Smooth muscle cell (in vitro differentiated cells): ENCODE measurements around the gene MYCBP. TPM values are rescaled to one million over a fixed set of nuclear protein-coding genes. Genes with fewer than 3 reads are reported as not detected.

Experiments used
- DNase-seq: peaks from one replicate; lab custom pipeline; 2025; ENCODE audit not compliant: unreplicated experiment; lab: John Stamatoyannopoulos, UW
- H2AFZ ChIP-seq: fragments of 200-600 bp; sonication (generic); 2 replicates; pipeline ENCODE4 v1.6.0; 2016; ENCODE audit warnings: antibody characterized with exemption, low read depth, mild to moderate bottlenecking
- H3F3A ChIP-seq: fragments of 200-600 bp; sonication (generic); 2 replicates; pipeline ENCODE4 v1.6.0; 2017; ENCODE audit warnings: antibody characterized with exemption, low read depth
- H3K27ac ChIP-seq: fragments of 200-600 bp; sonication (generic); 2 replicates; pipeline ENCODE4 v1.5.1; 2016; ENCODE audit warnings: low read depth, mild to moderate bottlenecking
- H3K27me3 ChIP-seq: fragments of 200-600 bp; sonication (generic); 2 replicates; pipeline ENCODE4 v1.6.1; 2016; ENCODE audit warnings: low read depth, mild to moderate bottlenecking
- H3K36me3 ChIP-seq: fragments of 200-600 bp; sonication (generic); 2 replicates; pipeline ENCODE4 v1.5.1; 2016; ENCODE audit warnings: low read depth
- H3K4me1 ChIP-seq: fragments of 200-600 bp; sonication (generic); 2 replicates; pipeline ENCODE4 v1.5.1; 2016; ENCODE audit warnings: low read depth
- H3K4me2 ChIP-seq: fragments of 200-600 bp; sonication (generic); 2 replicates; pipeline ENCODE4 v1.6.0; 2016; ENCODE audit warnings: mild to moderate bottlenecking
- H3K4me3 ChIP-seq: fragments of 200-600 bp; sonication (generic); 2 replicates; pipeline ENCODE4 v1.5.1; 2016; ENCODE audit warnings: mild to moderate bottlenecking
- H3K79me2 ChIP-seq: fragments of 200-600 bp; sonication (generic); 2 replicates; pipeline ENCODE4 v1.6.0; 2016; ENCODE audit warnings: low read depth, mild to moderate bottlenecking
- H3K9ac ChIP-seq: fragments of 200-600 bp; sonication (generic); 2 replicates; pipeline ENCODE4 v1.6.0; 2016; ENCODE audit warnings: low read depth
- H3K9me3 ChIP-seq: fragments of 200-600 bp; sonication (generic); replicated peaks from 2 replicates; pipeline ENCODE4 v1.5.1; 2016; ENCODE audit warnings: low read depth
- H4K20me1 ChIP-seq: fragments of 200-600 bp; sonication (generic); 2 replicates; pipeline ENCODE4 v1.6.0; 2016; ENCODE audit warnings: low read depth
- CTCF ChIP-seq: fragments of 200-600 bp; sonication (generic); IDR thresholded peaks from 2 replicates; pipeline ENCODE4 v1.5.1; 2017; ENCODE audit warnings: borderline replicate concordance, mild to moderate bottlenecking, antibody characterized with exemption; ENCODE audit not compliant: insufficient read depth, poor library complexity, severe bottlenecking
- WGBS: methylation state at CpG from one replicate; pipeline ENCODE4 v1.1.7; 2016; ENCODE audit warnings: low lambda C conversion rate; 5-methylcytosine and 5-hydroxymethylcytosine counted together
- polyA plus RNA-seq: library from polyadenylated mRNA; unstranded; fragments of >200 nt; fragmentation: Nextera tagmentation; extraction: Ambion mirVana; gene quantifications from 2 replicates; pipeline ENCODE4 v1.2.1, GENCODE V29; 2016
- total RNA-seq: library from RNA; depleted of rRNA; stranded (reverse); fragments of >200 nt; gene quantifications from 2 replicates; pipeline ENCODE4 v1.2.3, GENCODE V29; 2014

MYCBP gene
- total and polyA plus RNA-seq, 2 experiments from 2014 or later: 17.1 to 44.0 TPM

- Histone ChIP-seq H3K36me3 (no peaks in the 10 kb centered on the region), H3K4me1 (no peaks in the 10 kb centered on the region), H3K9me3 (no peaks in the 10 kb centered on the region), H2AFZ (no peak overlapping the region), H3K4me3 (no peak overlapping the region), H3K9ac (no peak overlapping the region), H3K27ac (no peak overlapping the region), H4K20me1 (no peaks in the 10 kb centered on the region), H3K4me2 (no peak overlapping the region), H3K79me2 (no peaks in the 10 kb centered on the region), H3F3A (no peaks in the 10 kb centered on the region), H3K27me3 (peaks cover 43% of the 10 kb centered on the region)
- WGBS: 48% methylated on average over 1 of the region's 1 CpG
- no peak for TF ChIP-seq CTCF
- no peak for DNase-seq
These were observed 43.8 kb downstream of the MYCBP start for GRCh38 chr1:38829368-38829767.

- H3K9ac ChIP-seq: no peak overlapping the region
- no peak for TF ChIP-seq CTCF
- H3K4me1 ChIP-seq: no peaks in the 10 kb centered on the region
- WGBS: 92% methylated on average over 2 of the region's 2 CpGs
- no peaks in the 10 kb centered on the region for H3K79me2 ChIP-seq
- no peak overlapping the region for H3K4me3 ChIP-seq
- no peak overlapping the region for H2AFZ ChIP-seq
- H3K27ac ChIP-seq: no peak overlapping the region
- peaks cover 43% of the 10 kb centered on the region for H3K27me3 ChIP-seq
- no peaks in the 10 kb centered on the region for H3K36me3 ChIP-seq
- no peaks in the 10 kb centered on the region for H3K9me3 ChIP-seq
- H3K4me2 ChIP-seq: no peak overlapping the region
- no peak for DNase-seq
- H3F3A ChIP-seq: no peaks in the 10 kb centered on the region
- H4K20me1 ChIP-seq: no peaks in the 10 kb centered on the region
These were observed 45.8 kb downstream of the MYCBP start for GRCh38 chr1:38827318-38827717.

GRCh38 chr1:38826886-38827285 is 46.3 kb downstream of the MYCBP start:
- no peak overlapping the region for H3K27ac ChIP-seq
- H3K79me2 ChIP-seq: no peaks in the 10 kb centered on the region
- no peak overlapping the region for H3K4me2 ChIP-seq
- peaks cover 43% of the 10 kb centered on the region for H3K27me3 ChIP-seq
- H3K36me3 ChIP-seq: no peaks in the 10 kb centered on the region
- H3K9me3 ChIP-seq: no peaks in the 10 kb centered on the region
- no peak overlapping the region for H3K9ac ChIP-seq
- H3F3A ChIP-seq: no peaks in the 10 kb centered on the region
- no peaks in the 10 kb centered on the region for H4K20me1 ChIP-seq
- H3K4me3 ChIP-seq: no peak overlapping the region
- H3K4me1 ChIP-seq: no peaks in the 10 kb centered on the region
- no peak for TF ChIP-seq CTCF
- DNase-seq: no peak
- H2AFZ ChIP-seq: no peak overlapping the region

GRCh38 chr1:38826262-38826661 is 46.9 kb downstream of the MYCBP start:
- WGBS: 60% methylated on average over 3 of the region's 3 CpGs
- Histone ChIP-seq H3K9me3 (no peaks in the 10 kb centered on the region), H3K79me2 (no peaks in the 10 kb centered on the region), H2AFZ (no peak overlapping the region), H3K27ac (no peak overlapping the region), H3K4me2 (no peak overlapping the region), H3K9ac (no peak overlapping the region), H3K27me3 (peaks cover 41% of the 10 kb centered on the region), H3F3A (no peaks in the 10 kb centered on the region), H3K4me1 (no peaks in the 10 kb centered on the region), H3K4me3 (no peak overlapping the region), H4K20me1 (no peaks in the 10 kb centered on the region), H3K36me3 (no peaks in the 10 kb centered on the region)
- TF ChIP-seq CTCF: no peak
- DNase-seq: no peak
